HEK293T (cell line): ENCODE results near the gene ATP8B3.

Experiments used
- ARNT ChIP-seq: fragments of 450-650 bp; IDR thresholded peaks from 2 replicates; pipeline ENCODE4 v1.6.1; 2017; ENCODE audit warnings: mild to moderate bottlenecking
- BHLHE40 ChIP-seq: fragments of 450-650 bp; IDR thresholded peaks from 2 replicates; pipeline ENCODE4 v1.6.1; 2016; ENCODE audit warnings: mild to moderate bottlenecking, moderate library complexity, borderline replicate concordance
- ELF4 ChIP-seq: fragments of 450-650 bp; IDR thresholded peaks from 2 replicates; pipeline ENCODE4 v1.6.1; 2017; ENCODE audit warnings: antibody characterized with exemption
- FOXK2 ChIP-seq: fragments of 450-650 bp; IDR thresholded peaks from 2 replicates; pipeline ENCODE4 v1.6.1; 2016; ENCODE audit warnings: mild to moderate bottlenecking
- FOXM1 ChIP-seq: fragments of 450-650 bp; IDR thresholded peaks from 2 replicates; pipeline ENCODE4 v1.6.1; 2017; ENCODE audit warnings: mild to moderate bottlenecking, borderline replicate concordance
- SP1 ChIP-seq: fragments of 450-650 bp; IDR thresholded peaks from 2 replicates; pipeline ENCODE4 v1.6.1; 2017
- SUZ12 ChIP-seq: fragments of 450-650 bp; IDR thresholded peaks from 2 replicates; pipeline ENCODE4 v1.6.1; 2016; ENCODE audit warnings: mild to moderate bottlenecking

- TF ChIP-seq FOXM1 (no peak), BHLHE40 (no peak), ARNT (no peak), SP1 (no peak), FOXK2 (no peak), ELF4 (no peak), SUZ12 (no peak)
These were observed 28.2 kb downstream of the ATP8B3 start for GRCh38 chr19:1783874-1784273.
